ENCODE data around the gene AHRR. TPM values are rescaled to one million over a fixed set of nuclear protein-coding genes. Genes with fewer than 3 reads are reported as not detected.
A peak's percentile ranks its signal among the peaks of the same experiment; 100 is the strongest.
"Not testable (repeated sequence)": the region's sequence is repeated elsewhere in the genome, so short reads cannot be mapped to it uniquely, and the experiment has no call there.

AHRR gene
- total and polyA plus RNA-seq, 3 donors from 2014 or later, result 36.9 to 68.5 (median 43.4) TPM

DNA sequence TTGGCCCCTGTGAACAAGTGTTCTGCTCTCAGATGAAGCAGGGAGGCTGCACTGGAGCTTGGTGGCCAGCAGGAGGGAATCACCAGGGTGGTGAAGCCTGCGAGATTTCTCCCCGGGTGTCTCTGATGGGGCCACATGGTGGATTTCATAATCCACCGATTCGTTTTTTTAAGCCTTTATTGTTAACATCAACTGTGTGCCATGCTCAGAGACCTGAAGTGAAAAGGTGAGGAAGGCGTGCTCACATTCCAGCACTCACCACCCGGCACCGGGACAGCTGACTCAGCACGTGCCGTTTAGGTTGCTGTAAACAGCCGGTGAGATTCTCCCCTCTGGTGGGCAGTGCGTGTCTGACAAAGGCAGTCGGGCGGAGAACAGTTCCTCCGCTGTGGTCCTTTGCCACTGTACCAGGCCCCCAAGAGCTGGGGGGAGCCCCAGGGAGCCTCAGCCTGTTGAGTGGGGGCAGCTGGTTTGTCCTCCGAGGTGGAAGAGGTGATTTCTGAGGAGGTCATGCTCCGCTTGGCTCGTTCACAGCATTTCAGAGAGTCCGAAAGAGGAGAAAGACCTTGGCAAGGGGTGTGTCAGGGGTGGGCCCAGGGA, 12.7 kb upstream of the AHRR start:
- intact Hi-C loops (cut with DNase I; ENCODE audit: low total_unique reads), result no loop called here
- H3K27ac ChIP-seq, result no peak overlapping the region

DNA sequence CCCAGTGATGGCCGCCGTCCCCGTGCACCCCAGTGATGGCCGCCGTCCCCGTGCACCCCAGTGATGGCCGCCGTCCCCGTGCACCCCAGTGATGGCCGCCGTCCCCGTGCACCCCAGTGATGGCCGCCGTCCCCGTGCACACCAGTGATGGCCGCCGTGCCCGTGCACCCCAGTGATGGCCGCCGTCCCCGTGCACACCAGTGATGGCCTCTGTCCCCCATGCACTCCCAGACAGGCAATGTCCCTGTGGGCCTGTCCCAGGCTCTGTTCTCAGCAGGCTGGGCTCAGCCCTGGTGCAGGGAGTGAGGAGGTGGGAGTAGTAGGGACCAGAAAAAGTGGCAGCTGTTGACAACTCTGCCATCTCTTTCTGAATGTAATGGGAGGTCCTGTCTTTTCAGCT, 11.7 kb upstream of the AHRR start:
- H3K27ac ChIP-seq; H3K4me1 ChIP-seq; H3K36me3 ChIP-seq (ENCODE audit: low read depth, missing control alignments); DNase-seq; intact Hi-C loops (cut with DNase I; ENCODE audit: low total_unique reads); H3K4me3 ChIP-seq; H3K27me3 ChIP-seq; H3K9me3 ChIP-seq: not testable (repeated sequence)
- WGBS, 2 donors, result no CpG with 5 or more reads among the region's 21 CpGs

More for the DNA sequence above, 12.7 kb upstream of the AHRR start:
- no peak for DNase-seq
- 67 to 68% methylated on average over 18 of the region's 18 CpGs for WGBS, 2 donors
- Histone ChIP-seq H3K36me3 (ENCODE audit: low read depth, missing control alignments) (no peaks in the 10 kb centered on the region), H3K4me3 (no peak overlapping the region), H3K4me1 (peaks cover 8% of the 10 kb centered on the region), H3K27me3 (no peaks in the 10 kb centered on the region), H3K9me3 (no peaks in the 10 kb centered on the region)
- TF ChIP-seq POLR2A (IDR thresholded peaks at IDR 0.05), result no peak
- TF ChIP-seq, protein P1, sequence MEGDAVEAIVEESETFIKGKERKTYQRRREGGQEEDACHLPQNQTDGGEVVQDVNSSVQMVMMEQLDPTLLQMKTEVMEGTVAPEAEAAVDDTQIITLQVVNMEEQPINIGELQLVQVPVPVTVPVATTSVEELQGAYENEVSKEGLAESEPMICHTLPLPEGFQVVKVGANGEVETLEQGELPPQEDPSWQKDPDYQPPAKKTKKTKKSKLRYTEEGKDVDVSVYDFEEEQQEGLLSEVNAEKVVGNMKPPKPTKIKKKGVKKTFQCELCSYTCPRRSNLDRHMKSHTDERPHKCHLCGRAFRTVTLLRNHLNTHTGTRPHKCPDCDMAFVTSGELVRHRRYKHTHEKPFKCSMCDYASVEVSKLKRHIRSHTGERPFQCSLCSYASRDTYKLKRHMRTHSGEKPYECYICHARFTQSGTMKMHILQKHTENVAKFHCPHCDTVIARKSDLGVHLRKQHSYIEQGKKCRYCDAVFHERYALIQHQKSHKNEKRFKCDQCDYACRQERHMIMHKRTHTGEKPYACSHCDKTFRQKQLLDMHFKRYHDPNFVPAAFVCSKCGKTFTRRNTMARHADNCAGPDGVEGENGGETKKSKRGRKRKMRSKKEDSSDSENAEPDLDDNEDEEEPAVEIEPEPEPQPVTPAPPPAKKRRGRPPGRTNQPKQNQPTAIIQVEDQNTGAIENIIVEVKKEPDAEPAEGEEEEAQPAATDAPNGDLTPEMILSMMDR (IDR thresholded peaks at IDR 0.05), result peak in 1 of 3 experiments; percentile 16

DNA sequence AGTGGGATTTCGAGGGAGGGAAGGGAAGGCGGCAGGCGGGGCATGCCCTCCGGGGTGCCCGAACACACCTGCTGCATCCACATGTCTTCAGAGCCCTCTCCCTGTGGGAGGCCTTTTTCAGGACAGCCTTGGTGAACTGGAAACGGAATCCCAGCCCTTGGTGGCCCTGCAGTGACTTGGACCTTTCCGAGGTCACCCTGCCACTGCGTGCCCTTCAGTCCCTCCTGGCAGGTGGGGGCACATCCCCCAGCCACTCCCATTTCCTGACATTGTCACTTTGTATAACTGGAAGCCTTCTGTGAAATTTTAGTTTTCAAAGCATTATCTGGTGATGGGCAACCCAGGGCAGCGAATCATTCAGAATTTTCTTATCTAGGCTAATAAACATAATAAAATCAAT, 11.0 kb upstream of the AHRR start:
- Histone ChIP-seq H3K4me3 (no peak overlapping the region), H3K27me3 (no peaks in the 10 kb centered on the region), H3K4me1 (peaks cover 8% of the 10 kb centered on the region), H3K36me3 (ENCODE audit: low read depth, missing control alignments) (no peaks in the 10 kb centered on the region), H3K27ac (no peak overlapping the region), H3K9me3 (no peaks in the 10 kb centered on the region)
- 71 to 80% methylated on average over 7 to 9 of the region's 9 CpGs for WGBS, 2 donors
- intact Hi-C loops (cut with DNase I; ENCODE audit: low total_unique reads), result no loop called here
- no peak for DNase-seq
- TF ChIP-seq, protein P1 (IDR thresholded peaks at IDR 0.05), result no peak
- no peak for TF ChIP-seq POLR2A (IDR thresholded peaks at IDR 0.05)

DNA sequence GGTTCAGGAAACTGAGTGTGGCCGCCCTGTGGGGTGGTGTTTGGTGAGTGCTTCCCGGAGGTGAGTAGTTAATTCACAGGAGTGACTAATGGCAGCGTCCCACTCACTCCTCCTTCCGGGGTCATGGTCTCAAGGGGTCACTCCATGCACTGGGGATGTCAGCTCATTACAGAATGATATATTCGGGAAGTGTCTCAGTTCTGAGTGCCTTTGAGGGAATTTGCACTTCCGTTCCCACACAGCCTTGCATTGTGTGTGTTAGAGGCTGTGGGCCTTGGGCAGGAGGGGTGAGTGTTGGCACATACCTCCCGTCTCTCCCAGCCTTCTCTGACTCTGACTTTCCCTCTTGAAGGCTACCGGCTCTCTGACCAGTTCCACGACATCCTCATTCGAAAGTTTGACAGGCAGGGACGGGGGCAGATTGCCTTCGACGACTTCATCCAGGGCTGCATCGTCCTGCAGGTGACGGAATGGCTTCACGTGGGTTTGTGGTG, 10.5 kb upstream of the AHRR start:
- H3K36me3 ChIP-seq (ENCODE audit: low read depth, missing control alignments), result no peaks in the 10 kb centered on the region
- H3K4me1 ChIP-seq, result peaks cover 8% of the 10 kb centered on the region
- no peak for TF ChIP-seq POLR2A (IDR thresholded peaks at IDR 0.05)
- TF ChIP-seq, protein P1 (IDR thresholded peaks at IDR 0.05), result no peak
- no peaks in the 10 kb centered on the region for H3K9me3 ChIP-seq
- H3K27me3 ChIP-seq, result no peaks in the 10 kb centered on the region
- no peak overlapping the region for H3K27ac ChIP-seq
- WGBS, 2 donors, result 73 to 82% methylated on average over 15 to 16 of the region's 16 CpGs
- no peak for DNase-seq
- intact Hi-C loops (cut with DNase I; ENCODE audit: low total_unique reads), result no loop called here
- no peak overlapping the region for H3K4me3 ChIP-seq

DNA sequence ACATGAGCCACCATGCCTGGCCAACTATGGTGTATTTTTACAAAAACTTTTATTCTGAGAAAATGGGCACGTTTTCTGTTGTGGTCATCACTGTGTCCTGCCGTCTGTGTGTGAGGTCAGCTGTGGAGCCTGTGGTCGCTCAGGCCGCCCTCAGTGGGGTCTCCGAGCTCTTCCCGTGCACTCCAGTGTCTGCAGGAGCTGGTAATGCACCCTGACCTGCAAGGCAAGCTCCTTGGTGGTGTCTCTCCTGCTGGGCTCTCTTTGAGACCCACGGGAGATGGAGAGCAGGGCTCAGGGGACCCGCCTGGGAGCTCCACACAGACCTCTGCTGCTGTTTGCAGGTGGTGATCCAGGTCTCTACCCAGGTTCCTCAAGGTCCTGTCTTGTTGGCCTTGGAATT, 9.6 kb upstream of the AHRR start:
- Histone ChIP-seq H3K4me1 (peaks cover 8% of the 10 kb centered on the region), H3K36me3 (ENCODE audit: low read depth, missing control alignments) (no peaks in the 10 kb centered on the region), H3K27ac (no peak overlapping the region), H3K9me3 (no peaks in the 10 kb centered on the region), H3K4me3 (no peak overlapping the region), H3K27me3 (no peaks in the 10 kb centered on the region)
- intact Hi-C loops (cut with DNase I; ENCODE audit: low total_unique reads), result no loop called here
- TF ChIP-seq, protein P1 (IDR thresholded peaks at IDR 0.05), result no peak
- no peak for TF ChIP-seq POLR2A (IDR thresholded peaks at IDR 0.05)
- WGBS, 2 donors, result 94 to 97% methylated on average over 8 of the region's 8 CpGs
- DNase-seq, result no peak
